ENCODE data around the gene EFR3B. TPM values are rescaled to one million over a fixed set of nuclear protein-coding genes. Genes with fewer than 3 reads are reported as not detected.
A peak's percentile ranks its signal among the peaks of the same experiment; 100 is the strongest.

The EFR3B gene
- total and polyA plus RNA-seq, 4 donors, result 0.68 to 6.1 (median 3.6) TPM

- Histone ChIP-seq H3K27ac (ENCODE audit: low read depth in 1 of 2, low read length in 1 of 2) (no peak overlapping the region), H3K36me3 (ENCODE audit: control insufficient read depth in 4 of 4, insufficient read depth in 4 of 4, low read length in 4 of 4) (no peaks in the 10 kb centered on the region), H3K4me3 (no peak overlapping the region), H3K9me3 (ENCODE audit: control insufficient read depth in 4 of 4, insufficient read depth in 3 of 4, low read length in 3 of 4) (no peaks in the 10 kb centered on the region), H3K9ac (ENCODE audit: insufficient read depth in 1 of 2, low read length in 2 of 2) (no peak overlapping the region), H3K27me3 (ENCODE audit: control insufficient read depth in 3 of 3, insufficient read depth in 3 of 3, low read length in 2 of 3) (no peaks in the 10 kb centered on the region), H3K4me1 (ENCODE audit: control insufficient read depth in 5 of 5, insufficient read depth in 5 of 5, low read length in 5 of 5) (peaks cover 0 to 5% (median 0%) of the 10 kb centered on the region in 5 donors)
- TF ChIP-seq, protein P1, sequence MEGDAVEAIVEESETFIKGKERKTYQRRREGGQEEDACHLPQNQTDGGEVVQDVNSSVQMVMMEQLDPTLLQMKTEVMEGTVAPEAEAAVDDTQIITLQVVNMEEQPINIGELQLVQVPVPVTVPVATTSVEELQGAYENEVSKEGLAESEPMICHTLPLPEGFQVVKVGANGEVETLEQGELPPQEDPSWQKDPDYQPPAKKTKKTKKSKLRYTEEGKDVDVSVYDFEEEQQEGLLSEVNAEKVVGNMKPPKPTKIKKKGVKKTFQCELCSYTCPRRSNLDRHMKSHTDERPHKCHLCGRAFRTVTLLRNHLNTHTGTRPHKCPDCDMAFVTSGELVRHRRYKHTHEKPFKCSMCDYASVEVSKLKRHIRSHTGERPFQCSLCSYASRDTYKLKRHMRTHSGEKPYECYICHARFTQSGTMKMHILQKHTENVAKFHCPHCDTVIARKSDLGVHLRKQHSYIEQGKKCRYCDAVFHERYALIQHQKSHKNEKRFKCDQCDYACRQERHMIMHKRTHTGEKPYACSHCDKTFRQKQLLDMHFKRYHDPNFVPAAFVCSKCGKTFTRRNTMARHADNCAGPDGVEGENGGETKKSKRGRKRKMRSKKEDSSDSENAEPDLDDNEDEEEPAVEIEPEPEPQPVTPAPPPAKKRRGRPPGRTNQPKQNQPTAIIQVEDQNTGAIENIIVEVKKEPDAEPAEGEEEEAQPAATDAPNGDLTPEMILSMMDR (IDR thresholded peaks at IDR 0.05; ENCODE audit: control extremely low read depth, extremely low read depth), result no peak
- peak; percentile 45 to 54 (median 50) for DNase-seq
- WGBS, 2 donors, result 57 to 79% methylated on average over 1 of the region's 1 CpG
- ATAC-seq (ENCODE audit: insufficient read depth, low FRiP score), result no peak
These were observed 30.7 kb downstream of the EFR3B start for GRCh38 chr2:25072606-25073005.

GRCh38 chr2:25073025-25073424 lies 31.1 kb downstream of the EFR3B start:
- DNase-seq (no peak), ATAC-seq (ENCODE audit: insufficient read depth, low FRiP score) (no peak)
- 58 to 79% methylated on average over 5 of the region's 5 CpGs for WGBS, 2 donors
- H3K4me1 ChIP-seq (ENCODE audit: control insufficient read depth in 5 of 5, insufficient read depth in 5 of 5, low read length in 5 of 5), result peaks cover 0 to 5% (median 0%) of the 10 kb centered on the region in 5 donors
- TF ChIP-seq, protein P1 (IDR thresholded peaks at IDR 0.05; ENCODE audit: control extremely low read depth, extremely low read depth), result no peak
- H3K27me3 ChIP-seq (ENCODE audit: control insufficient read depth in 3 of 3, insufficient read depth in 3 of 3, low read length in 2 of 3), result no peaks in the 10 kb centered on the region
- no peak overlapping the region for H3K4me3 ChIP-seq
- H3K27ac ChIP-seq (ENCODE audit: low read depth in 1 of 2, low read length in 1 of 2), result no peak overlapping the region
- H3K36me3 ChIP-seq (ENCODE audit: control insufficient read depth in 4 of 4, insufficient read depth in 4 of 4, low read length in 4 of 4), result no peaks in the 10 kb centered on the region
- no peaks in the 10 kb centered on the region for H3K9me3 ChIP-seq (ENCODE audit: control insufficient read depth in 4 of 4, insufficient read depth in 3 of 4, low read length in 3 of 4)
- no peak overlapping the region for H3K9ac ChIP-seq (ENCODE audit: insufficient read depth in 1 of 2, low read length in 2 of 2)

DNA sequence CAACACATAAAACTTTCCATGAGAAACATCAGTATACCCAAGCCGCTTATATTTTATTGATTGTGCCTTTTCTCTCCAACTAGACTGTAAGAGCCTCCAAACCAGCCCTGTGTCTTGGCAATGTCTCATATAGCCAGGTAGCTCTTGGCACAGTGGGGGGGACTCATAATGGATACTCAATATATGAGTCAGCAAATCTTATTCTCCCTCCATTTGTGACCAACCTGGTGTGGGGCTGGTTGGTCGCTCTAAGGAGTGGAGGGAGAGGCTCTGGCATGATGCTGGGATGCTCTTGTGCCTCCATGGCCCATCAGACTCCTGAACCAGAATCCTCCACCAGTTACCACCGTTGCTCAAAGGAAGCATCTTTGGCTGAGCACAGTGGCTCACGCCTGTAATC lies 32.0 kb downstream of the EFR3B start:
- Histone ChIP-seq H3K9ac (ENCODE audit: insufficient read depth in 1 of 2, low read length in 2 of 2) (no peak overlapping the region), H3K27me3 (ENCODE audit: control insufficient read depth in 3 of 3, insufficient read depth in 3 of 3, low read length in 2 of 3) (no peaks in the 10 kb centered on the region), H3K4me3 (no peak overlapping the region), H3K27ac (ENCODE audit: low read depth in 1 of 2, low read length in 1 of 2) (no peak overlapping the region), H3K4me1 (ENCODE audit: control insufficient read depth in 5 of 5, insufficient read depth in 5 of 5, low read length in 5 of 5) (peaks cover 0 to 9% (median 0%) of the 10 kb centered on the region in 5 donors), H3K36me3 (ENCODE audit: control insufficient read depth in 4 of 4, insufficient read depth in 4 of 4, low read length in 4 of 4) (no peaks in the 10 kb centered on the region), H3K9me3 (ENCODE audit: control insufficient read depth in 4 of 4, insufficient read depth in 3 of 4, low read length in 3 of 4) (no peaks in the 10 kb centered on the region)
- 95 to 97% methylated on average over 4 of the region's 4 CpGs for WGBS, 2 donors
- TF ChIP-seq, protein P1 (IDR thresholded peaks at IDR 0.05; ENCODE audit: control extremely low read depth, extremely low read depth), result no peak
- ATAC-seq (ENCODE audit: insufficient read depth, low FRiP score) (no peak), DNase-seq (no peak)

DNA sequence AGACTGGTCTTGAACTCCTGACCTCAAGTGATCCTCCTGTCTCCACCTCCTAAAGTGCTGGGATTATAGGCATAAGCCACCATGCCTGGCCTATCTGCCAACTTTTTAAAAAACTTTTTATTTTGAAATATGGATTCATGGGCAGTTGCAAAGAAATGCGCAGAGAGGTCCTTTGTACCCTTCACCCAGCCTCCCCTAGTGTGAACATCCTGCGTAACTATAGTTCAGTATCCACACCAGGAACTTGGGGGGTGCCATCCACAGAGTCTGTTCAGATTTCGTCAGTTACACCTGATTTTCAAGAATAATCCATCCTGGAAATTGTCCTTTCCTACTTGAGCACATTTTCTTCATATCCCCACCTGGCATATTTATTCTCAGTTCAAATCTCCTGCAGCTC lies 33.0 kb downstream of the EFR3B start:
- no peak overlapping the region for H3K27ac ChIP-seq (ENCODE audit: low read depth in 1 of 2, low read length in 1 of 2)
- peaks cover 0 to 9% (median 0%) of the 10 kb centered on the region in 5 donors for H3K4me1 ChIP-seq (ENCODE audit: control insufficient read depth in 5 of 5, insufficient read depth in 5 of 5, low read length in 5 of 5)
- no peak overlapping the region for H3K4me3 ChIP-seq
- TF ChIP-seq, protein P1 (IDR thresholded peaks at IDR 0.05; ENCODE audit: control extremely low read depth, extremely low read depth), result no peak
- no peaks in the 10 kb centered on the region for H3K36me3 ChIP-seq (ENCODE audit: control insufficient read depth in 4 of 4, insufficient read depth in 4 of 4, low read length in 4 of 4)
- H3K9me3 ChIP-seq (ENCODE audit: control insufficient read depth in 4 of 4, insufficient read depth in 3 of 4, low read length in 3 of 4), result no peaks in the 10 kb centered on the region
- DNase-seq, result no peak
- WGBS, 2 donors, result 98 to 99% methylated on average over 3 of the region's 3 CpGs
- H3K27me3 ChIP-seq (ENCODE audit: control insufficient read depth in 3 of 3, insufficient read depth in 3 of 3, low read length in 2 of 3), result no peaks in the 10 kb centered on the region
- H3K9ac ChIP-seq (ENCODE audit: insufficient read depth in 1 of 2, low read length in 2 of 2), result no peak overlapping the region
- no peak for ATAC-seq (ENCODE audit: insufficient read depth, low FRiP score)
